GM21360 (cell line): Measurements from ENCODE around the gene TRIM71.
"Not testable (repeated sequence)": the region's sequence is repeated elsewhere in the genome, so short reads cannot be mapped to it uniquely, and the experiment has no call there.

ENCODE experiments used
- ATAC-seq: cut with Tn5 transposase; IDR thresholded peaks from one replicate; pipeline ENCODE4 v1.9.1; 2021; ENCODE audit warnings: mild to moderate bottlenecking, moderate library complexity; ENCODE audit not compliant: unreplicated experiment

The TRIM71 gene

DNA sequence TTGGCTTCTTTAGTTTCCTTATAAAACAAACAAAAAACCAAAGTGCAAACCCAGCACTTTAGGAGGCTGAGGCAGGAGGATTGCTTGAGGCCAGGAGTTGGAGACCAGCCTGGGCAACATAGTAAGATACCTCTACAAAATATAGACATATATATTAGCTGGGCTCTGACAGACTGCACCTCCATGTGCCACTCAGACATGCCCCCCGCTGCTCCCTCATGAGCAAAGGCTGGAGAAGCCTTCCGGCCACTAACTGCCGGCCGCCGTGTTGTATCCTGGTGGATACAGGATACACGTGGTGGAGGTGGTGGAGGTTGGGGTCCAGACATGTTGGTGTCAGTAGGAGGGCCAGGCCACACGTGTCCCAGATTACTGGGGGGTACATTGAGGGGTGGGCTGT lies 104.3 kb downstream of the TRIM71 start:
- ATAC-seq = no peak

DNA sequence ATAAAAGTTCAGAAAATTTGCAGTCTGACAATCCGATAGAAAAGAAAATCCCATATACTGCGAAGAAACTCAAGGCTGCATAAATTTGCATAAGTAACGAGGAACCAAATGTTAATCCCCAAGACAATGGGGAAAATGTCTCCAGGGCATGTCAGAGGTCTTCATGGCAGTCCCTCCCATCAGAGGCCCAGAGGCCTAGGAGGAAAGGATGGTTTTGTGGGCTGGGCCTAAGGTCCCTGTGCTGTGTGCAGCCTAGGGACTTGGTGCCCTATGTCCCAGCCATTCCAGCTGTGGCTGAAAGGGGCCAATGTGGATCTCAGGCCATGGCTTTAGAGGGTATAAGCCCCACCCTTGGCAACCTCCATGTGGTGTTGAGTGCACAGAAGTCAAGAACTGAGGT lies 112.4 kb downstream of the TRIM71 start:
- no peak for ATAC-seq

DNA sequence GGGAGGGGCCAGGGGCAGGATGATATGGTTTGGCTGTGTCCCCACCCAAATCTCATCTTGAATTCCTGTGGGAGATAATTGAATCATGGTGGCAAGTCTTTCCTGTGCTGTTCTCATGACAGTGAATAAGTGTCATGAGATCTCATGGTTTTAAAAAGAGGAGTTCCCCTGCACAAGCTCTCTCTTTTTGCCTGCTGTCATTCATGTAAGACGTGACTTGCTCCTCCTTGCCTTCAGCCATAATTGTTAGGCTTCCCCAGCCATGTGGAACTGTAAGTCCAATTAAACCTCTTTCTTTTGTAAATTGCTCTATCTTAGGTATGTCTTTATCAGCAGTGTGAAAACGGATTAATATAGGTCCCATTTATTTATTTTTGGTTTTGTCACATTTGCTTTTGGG lies 113.5 kb downstream of the TRIM71 start:
- ATAC-seq = not testable (repeated sequence)

DNA sequence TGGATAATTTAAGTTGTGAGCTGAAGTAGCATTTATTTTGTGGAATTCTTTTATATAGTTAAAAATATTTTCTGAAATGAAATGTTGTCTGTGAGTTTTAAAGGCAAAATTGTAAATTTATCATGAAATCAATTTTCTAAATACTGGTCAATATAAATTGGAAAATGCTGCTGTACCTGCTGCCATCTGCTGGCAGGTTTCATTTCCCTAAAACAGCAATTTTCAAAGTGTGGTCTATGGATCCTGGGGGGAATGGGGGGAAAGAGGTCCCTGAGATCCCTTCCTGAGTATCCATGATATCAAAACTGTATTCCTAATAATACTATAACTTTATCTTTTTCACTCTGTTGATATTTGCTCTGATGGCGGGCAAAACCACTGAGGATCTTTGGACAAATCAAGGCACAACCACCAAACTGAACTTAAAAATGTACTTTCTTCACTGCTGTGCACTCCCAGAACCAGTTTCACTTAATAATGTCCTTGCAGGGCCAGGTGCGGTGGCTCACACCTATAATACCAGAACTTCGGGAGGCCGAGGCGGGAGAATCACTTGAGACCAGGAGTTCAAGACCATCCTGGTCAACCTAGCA lies 116.4 kb downstream of the TRIM71 start:
- no peak for ATAC-seq

DNA sequence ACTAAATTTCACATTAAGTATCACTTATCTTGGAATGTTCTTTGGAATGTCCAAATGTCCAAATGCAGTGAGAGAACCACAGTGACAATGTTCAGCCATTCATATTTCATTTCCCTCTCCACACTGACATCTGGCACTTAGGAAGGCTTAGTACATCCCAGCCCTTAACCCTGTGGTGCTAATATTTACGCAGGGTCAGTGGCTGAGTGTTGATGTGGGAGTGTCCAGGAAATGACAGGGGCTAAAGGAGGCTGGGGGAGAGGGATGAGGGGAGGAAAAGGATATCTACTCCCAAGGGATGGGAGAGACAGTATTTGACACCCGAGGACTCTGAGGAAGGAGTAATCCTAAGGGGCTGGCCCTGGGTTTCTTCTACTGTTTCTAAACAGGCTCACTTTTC lies 119.5 kb downstream of the TRIM71 start:
- ATAC-seq = no peak

DNA sequence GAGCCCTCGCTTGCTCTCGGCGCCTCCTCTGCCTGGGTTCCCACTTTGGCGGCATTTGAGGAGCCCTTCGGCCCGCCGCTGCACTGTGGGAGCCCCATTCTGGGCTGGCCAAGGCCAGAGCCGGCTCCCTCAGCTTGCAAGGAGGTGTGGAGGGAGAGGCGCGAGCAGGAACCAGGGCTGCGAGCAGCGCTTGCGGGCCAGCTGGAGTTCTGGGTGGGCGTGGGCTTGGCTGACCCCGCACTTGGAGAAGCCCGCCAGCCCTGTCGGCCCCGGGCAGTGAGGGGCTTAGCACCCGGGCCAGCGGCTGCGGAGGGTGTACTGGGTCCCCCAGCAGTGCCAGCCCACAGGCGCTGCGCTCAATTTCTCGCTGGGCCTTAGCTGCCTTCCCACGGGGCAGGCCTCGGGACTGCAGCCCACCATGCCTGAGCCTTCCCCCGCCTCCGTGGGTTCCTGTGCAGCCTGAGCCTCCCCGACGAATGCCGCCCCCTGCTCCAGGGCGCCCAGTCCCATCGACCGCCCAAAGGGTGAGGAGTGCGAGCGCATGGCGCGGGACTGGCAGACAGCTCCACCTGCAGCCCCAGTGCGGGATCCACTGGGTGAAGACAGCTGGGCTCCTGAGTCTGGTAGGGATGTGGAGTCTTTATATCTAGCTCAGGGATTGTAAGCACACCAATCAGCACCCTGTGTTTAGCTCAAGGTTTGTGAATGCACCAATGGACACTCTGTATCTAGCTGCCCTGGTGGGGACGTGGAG lies 121.9 kb downstream of the TRIM71 start:
- not testable (repeated sequence) for ATAC-seq

DNA sequence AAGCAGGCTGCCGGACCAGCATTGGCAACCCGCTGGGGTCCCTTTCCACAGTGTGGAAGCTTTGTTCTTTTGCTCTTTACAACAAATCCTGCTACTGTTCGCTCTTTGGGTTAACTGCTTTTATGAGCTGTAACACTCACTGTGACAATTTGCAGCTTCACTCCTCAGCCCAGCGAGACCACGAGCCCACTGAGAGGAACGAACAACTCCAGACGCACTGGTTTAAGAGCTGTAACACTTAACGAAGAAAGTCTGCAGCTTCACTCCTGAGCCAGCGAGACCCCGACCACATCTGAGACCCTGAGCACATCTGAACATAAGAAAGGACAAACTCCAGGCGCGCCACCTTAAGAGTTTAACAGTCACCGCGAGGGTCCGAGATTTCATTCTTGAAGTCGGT lies 122.9 kb downstream of the TRIM71 start:
- ATAC-seq = no peak

DNA sequence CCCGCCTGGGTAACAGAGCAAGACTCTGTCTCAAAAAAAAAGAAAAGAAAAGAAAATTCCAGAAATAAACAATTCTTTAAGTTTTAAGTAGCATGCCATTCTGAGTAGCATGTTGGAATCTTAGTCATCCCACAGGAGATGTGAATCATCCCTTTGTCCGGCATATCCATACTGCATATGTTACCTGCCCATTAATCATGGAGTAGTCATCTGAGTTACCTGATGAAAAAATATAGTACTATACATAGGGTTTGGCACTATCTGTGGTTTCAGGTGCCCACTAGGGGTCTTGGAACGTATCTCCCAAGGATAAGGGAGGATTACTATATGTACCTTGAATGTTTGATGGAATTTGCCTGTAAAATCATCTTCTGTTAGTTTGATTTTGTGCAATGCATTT lies 127.3 kb downstream of the TRIM71 start:
- ATAC-seq = no peak

DNA sequence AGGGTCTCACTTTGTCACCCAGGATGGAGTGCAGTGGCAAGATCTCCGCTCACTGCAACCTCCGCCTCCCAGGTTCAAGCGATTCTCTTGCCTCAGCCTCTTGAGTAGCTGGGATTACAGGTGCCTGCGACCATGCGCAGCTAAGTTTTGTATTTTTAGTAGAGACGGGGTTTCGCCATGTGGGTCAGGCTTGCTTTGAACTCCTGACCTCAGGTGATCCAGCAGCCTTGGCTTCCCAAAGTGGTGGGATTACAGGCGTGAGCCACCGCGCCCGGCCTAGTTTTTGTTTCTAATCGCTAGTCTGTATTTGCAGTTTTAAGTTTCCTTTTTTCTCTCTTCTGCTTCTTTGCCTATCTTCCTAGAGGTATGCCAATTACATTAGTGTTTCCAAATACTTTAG lies 127.8 kb downstream of the TRIM71 start:
- not testable (repeated sequence) for ATAC-seq

DNA sequence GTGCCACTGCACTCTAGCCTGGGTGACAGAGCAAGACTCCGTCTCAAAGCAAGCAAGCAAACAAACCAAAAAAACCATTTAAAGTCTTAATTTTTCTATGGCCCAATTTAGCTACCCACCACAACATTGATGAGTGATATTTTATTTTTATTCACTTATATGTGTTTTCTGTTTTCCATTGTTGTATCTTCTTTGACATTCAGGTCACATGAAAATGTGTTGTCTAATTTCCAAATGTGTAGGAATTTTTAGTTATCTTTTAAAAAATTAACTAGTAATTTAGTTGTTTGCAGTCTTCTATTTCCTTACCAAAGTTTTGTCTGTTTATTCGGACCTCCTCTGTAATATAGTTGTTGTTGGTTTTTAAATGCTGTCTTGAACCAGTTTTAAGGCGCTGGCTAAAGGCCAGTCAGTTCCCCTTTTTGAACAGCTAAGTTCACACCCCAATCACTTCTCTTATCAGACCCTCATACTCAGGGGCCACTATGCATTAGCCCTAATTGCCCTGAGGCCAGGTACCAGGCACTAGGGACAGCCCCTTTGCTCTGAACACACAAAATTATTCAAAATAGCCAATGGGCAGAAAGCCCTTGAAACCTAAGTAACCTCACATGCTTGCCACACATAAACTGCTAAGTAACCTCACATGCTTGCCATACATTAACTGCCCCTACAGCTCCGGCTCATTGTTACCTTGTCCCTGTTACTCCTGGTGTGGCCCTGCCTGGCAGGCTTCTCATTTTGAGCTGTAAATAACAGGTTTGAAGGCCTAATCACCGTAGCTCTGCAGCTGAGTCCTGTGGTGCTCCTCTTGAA lies 129.4 kb downstream of the TRIM71 start:
- ATAC-seq = peak; percentile 9
